HepG2 (cell line): ENCODE results near the gene EMILIN1. TPM values are rescaled to one million over a fixed set of nuclear protein-coding genes. Genes with fewer than 3 reads are reported as not detected.

ENCODE experiments used
- ATAC-seq: fragments of 200-7000 bp; cut with Tn5 transposase; 3 replicates; pipeline ENCODE4 v1.9.1; 2020; ENCODE audit warnings: mild to moderate bottlenecking, moderate library complexity
- BruUV-seq: library from RNA; stranded (reverse); fragments of 400-500 nt; replicated peaks from 2 replicates; lab custom pipeline; 2021; lab: Mats Ljungman, UMichigan
- CTCF ChIA-PET: fragments of 300-600 bp; formaldehyde crosslinking; extraction: SDS; loops from one replicate; lab custom pipeline; 2021; ENCODE audit warnings: low total read pairs, inconsistent platforms, low intra/inter-chr PET ratio; lab: Yijun Ruan, JAX
- POLR2A ChIA-PET: fragments of 350-600 bp; sonication (Branson Sonifier 250); formaldehyde crosslinking; loops from one replicate; lab custom pipeline; 2020; ENCODE audit warnings: antibody characterized with exemption, inconsistent platforms; lab: Yijun Ruan, JAX
- DNase-seq: peaks from one replicate; pipeline ENCODE4 v3.0.0-alpha.2; 2015; ENCODE audit warnings: low spot score
- FAIRE-seq: peaks from 3 replicates; lab custom pipeline; 2011; peaks lifted over from hg19 to GRCh38; lab: Jason Lieb, UNC
- H2AFZ ChIP-seq: one replicate; pipeline ENCODE4 v1.6.1; 2011; ENCODE audit warnings: low read length, inconsistent platforms
- H3K27ac ChIP-seq: fragments of 300-600 bp; 3 replicates; pipeline ENCODE4 v1.8.0; 2011; ENCODE audit warnings: mixed run types, mild to moderate bottlenecking, mixed read lengths, low read length, inconsistent platforms; ENCODE audit not compliant: insufficient read depth; ENCODE audit errors: extremely low read length
- H3K27me3 ChIP-seq, 2 experiments: fragments of 200-600 bp in 1 of 2; 2 replicates in 1 of 2; 3 replicates in 1 of 2; pipeline versions ENCODE4 v1.6.0 to v1.8.0; 2011; ENCODE audit warnings: low read length in 2 of 2, mild to moderate bottlenecking in 2 of 2, moderate library complexity in 2 of 2, inconsistent platforms in 1 of 2; ENCODE audit not compliant: insufficient read depth in 2 of 2, control insufficient read depth in 1 of 2
- H3K36me3 ChIP-seq, 2 experiments: fragments of 200-600 bp in 1 of 2; replicated peaks in 1 of 2; 2 replicates in 1 of 2; 3 replicates in 1 of 2; pipeline versions ENCODE4 v1.5.1 to v1.8.0; 2011; ENCODE audit warnings: low read length in 2 of 2, inconsistent platforms in 1 of 2; ENCODE audit not compliant: insufficient read depth in 2 of 2, control insufficient read depth in 1 of 2
- H3K4me1 ChIP-seq: 2 replicates; pipeline ENCODE4 v1.5.1; 2012; ENCODE audit warnings: low read length, inconsistent platforms; ENCODE audit not compliant: insufficient read depth
- H3K4me2 ChIP-seq: 2 replicates; pipeline ENCODE4 v1.6.0; 2011; ENCODE audit warnings: low read depth, low read length, inconsistent platforms
- H3K4me3 ChIP-seq, 3 experiments: fragments of 200-600 bp in 1 of 3; sonication (generic), shearing (Covaris generic) in 1 of 3; replicated peaks in 1 of 3; 2 replicates each; pipeline ENCODE4 v1.5.1; 2011 to 2016; ENCODE audit warnings: low read length in 3 of 3, inconsistent platforms in 2 of 3, low read depth in 2 of 3, mild to moderate bottlenecking in 2 of 3, control low read depth in 1 of 3, mixed read lengths in 1 of 3; ENCODE audit not compliant: insufficient read depth in 1 of 3
- H3K79me2 ChIP-seq: one replicate; pipeline ENCODE4 v1.6.1; 2011; ENCODE audit warnings: low read length, inconsistent platforms; ENCODE audit not compliant: insufficient read depth
- H3K9ac ChIP-seq: 2 replicates; pipeline ENCODE4 v1.6.0; 2011; ENCODE audit warnings: mild to moderate bottlenecking, low read depth, low read length, inconsistent platforms; ENCODE audit not compliant: insufficient read depth
- H3K9me3 ChIP-seq: 2 replicates; pipeline ENCODE4 v1.5.1; 2012; ENCODE audit warnings: mild to moderate bottlenecking, low read length
- H4K20me1 ChIP-seq: 2 replicates; pipeline ENCODE4 v1.6.0; 2011; ENCODE audit warnings: inconsistent platforms, mild to moderate bottlenecking, low read length, moderate library complexity; ENCODE audit not compliant: insufficient read depth
- AGO2 ChIP-seq: fragments of 200-400 bp; formaldehyde crosslinking; optimal IDR thresholded peaks from 2 replicates; pipeline ENCODE3; 2017; ENCODE audit warnings: mild to moderate bottlenecking, low read depth, low read length, moderate library complexity
- MIXL1 ChIP-seq: IDR thresholded peaks from 2 replicates; pipeline ENCODE4 v1.6.1; 2016
- POLR2A ChIP-seq, 2 experiments: IDR thresholded peaks; 2 replicates each; pipeline ENCODE4 v1.6.1; 2011; ENCODE audit warnings: low read depth in 2 of 2, low read length in 2 of 2, mild to moderate bottlenecking in 1 of 2, moderate library complexity in 1 of 2; ENCODE audit not compliant: insufficient read depth in 1 of 2
- POLR2AphosphoS5 ChIP-seq: IDR thresholded peaks from 2 replicates; pipeline ENCODE4 v1.6.1; 2012; ENCODE audit warnings: low read depth, low read length
- ZBTB38 ChIP-seq: sonication (generic); formaldehyde crosslinking; IDR thresholded peaks from 2 replicates; pipeline ENCODE4 v1.5.1; 2020; ENCODE audit warnings: mild to moderate bottlenecking, missing genetic modification reagents
- ZFP37 ChIP-seq: sonication (generic); formaldehyde crosslinking; IDR thresholded peaks from 2 replicates; pipeline ENCODE4 v1.4.0; 2020; ENCODE audit warnings: missing genetic modification reagents, borderline replicate concordance
- ZNF335 ChIP-seq: sonication (generic); formaldehyde crosslinking; IDR thresholded peaks from 2 replicates; pipeline ENCODE4 v1.4.0; 2020; ENCODE audit warnings: missing genetic modification reagents
- ZNF572 ChIP-seq: sonication (generic); formaldehyde crosslinking; IDR thresholded peaks from 2 replicates; pipeline ENCODE4 v1.5.1; 2020; ENCODE audit warnings: mild to moderate bottlenecking, missing genetic modification reagents
- WGBS: methylation state at CpG from one replicate; pipeline ENCODE4 v1.1.6; 2017; ENCODE audit warnings: low lambda C conversion rate; 5-methylcytosine and 5-hydroxymethylcytosine counted together
- in situ Hi-C: cut with HindIII; loops from 2 replicates; pipeline ENCODE4 v1.10.0; 2017; ENCODE audit warnings: low pct_unique_long_range_greater_than_20kb; ENCODE audit not compliant: extremely low pct_ligation_motif_present
- intact Hi-C: fragments of 100-400 bp; cut with micrococcal nuclease; formaldehyde crosslinking; loops from one replicate; pipeline ENCODE4 v1.10.0; 2022; ENCODE audit not compliant: unreplicated experiment
- polyA plus RNA-seq, 8 experiments: library from polyadenylated mRNA; depleted of rRNA in 3 of 8; stranded (reverse) in 7 of 8; unstranded in 1 of 8; fragments of >200 nt; fragmentation: Illumina TruSeq in 4 of 8; extraction: Trizol in 4 of 8; gene quantifications; 2 replicates each; pipeline versions ENCODE4 v1.2.1 to v1.2.3, GENCODE V29; 2011 to 2016; ENCODE audit warnings: low read depth in 4 of 8, missing spikeins in 1 of 8, mixed read lengths in 1 of 8; ENCODE audit not compliant: insufficient read depth in 1 of 8
- total RNA-seq, 5 experiments: library from RNA; depleted of rRNA; stranded (reverse); fragments of >200 nt; fragmentation: Illumina TruSeq; extraction: Trizol; gene quantifications; 2 replicates each; pipeline ENCODE4 v1.2.3, GENCODE V29; 2016; ENCODE audit warnings: low read depth in 1 of 5
- TF ChIP-seq, protein P1 (sequence below): sonication (generic); formaldehyde crosslinking; IDR thresholded peaks from 2 replicates; pipeline ENCODE4 v1.4.0; 2020; ENCODE audit warnings: missing genetic modification reagents
- TF ChIP-seq, protein P2 (sequence below): sonication (generic); formaldehyde crosslinking; IDR thresholded peaks from 2 replicates; pipeline ENCODE4 v1.5.1; 2020; ENCODE audit warnings: mild to moderate bottlenecking, missing genetic modification reagents, moderate library complexity

The EMILIN1 gene
- total and polyA plus RNA-seq, 2 of the 13 experiments (the other 11 are each of a cell fraction or from before 2014, with no cell fraction given) = 8.1 to 9.7 TPM

DNA sequence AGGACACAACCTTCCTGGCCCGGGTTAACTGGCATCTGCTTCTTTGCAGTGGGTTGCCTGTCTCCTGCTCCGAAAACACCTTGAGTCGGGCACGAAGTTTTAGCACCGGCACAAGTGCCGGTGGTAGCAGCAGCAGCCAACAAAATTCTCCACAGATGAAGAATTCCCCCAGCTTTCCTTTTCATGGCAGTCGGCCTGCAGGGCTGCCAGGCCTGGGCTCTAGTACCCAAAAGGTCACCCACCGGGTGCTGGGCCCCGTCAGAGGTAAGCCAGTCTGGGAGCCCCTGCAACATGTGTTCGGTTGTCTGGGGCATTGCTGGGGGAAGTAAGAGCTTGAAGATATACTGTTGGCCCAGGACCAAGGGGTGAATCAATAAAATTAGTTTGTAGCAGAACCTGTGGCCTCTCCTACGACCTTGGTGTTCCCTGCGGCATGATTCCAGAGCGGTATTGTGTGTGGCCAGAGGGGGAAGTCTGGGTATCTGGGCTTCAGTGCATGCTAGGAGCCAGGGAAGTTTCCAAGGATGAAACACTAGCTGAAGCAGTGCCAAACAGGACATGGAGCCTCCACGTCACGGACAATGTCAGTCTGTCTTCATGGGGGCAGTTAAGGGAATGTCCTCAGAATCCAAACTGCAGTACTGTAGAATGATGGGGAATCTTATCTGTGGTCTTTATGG, 19.1 kb upstream of the EMILIN1 start:
- intact Hi-C loops = no loop called here
- Histone ChIP-seq H3K9me3 (no peaks in the 10 kb centered on the region), H3K4me3 (no peak overlapping the region), H2AFZ (no peak overlapping the region), H3K79me2 (no peaks in the 10 kb centered on the region)
- ChIA-PET CTCF (no interaction called here), POLR2A (interaction anchor here (1.1 to 11.6 kb wide), 9 partner anchors 8 to 35 kb away, joined by 3 to 100 read pairs (median 7); partner anchors contain the start of genes AGBL5, EMILIN1 and OST4)
- in situ Hi-C loops = no loop called here
- TF ChIP-seq ZFP37 (no peak), ZNF572 (CRISPR knock-in tag) (no peak), AGO2 (peak; percentile 67), POLR2A (IDR thresholded peaks at IDR 0.05; ENCODE audit: insufficient read depth in 1 of 2, low read depth in 2 of 2, low read length in 2 of 2) (peak in 1 of 2 experiments; percentile 18; a peak in 2 of 4 replicates), ZNF335 (CRISPR knock-in tag) (no peak), ZBTB38 (CRISPR knock-in tag) (0 out of 2 replicates have a peak, but pooled peaks have one; percentile 45), MIXL1 (CRISPR knock-in tag) (no peak), POLR2AphosphoS5 (peak; percentile 18; the same call in 1 of the 2 replicates)
- TF ChIP-seq, protein P1, sequence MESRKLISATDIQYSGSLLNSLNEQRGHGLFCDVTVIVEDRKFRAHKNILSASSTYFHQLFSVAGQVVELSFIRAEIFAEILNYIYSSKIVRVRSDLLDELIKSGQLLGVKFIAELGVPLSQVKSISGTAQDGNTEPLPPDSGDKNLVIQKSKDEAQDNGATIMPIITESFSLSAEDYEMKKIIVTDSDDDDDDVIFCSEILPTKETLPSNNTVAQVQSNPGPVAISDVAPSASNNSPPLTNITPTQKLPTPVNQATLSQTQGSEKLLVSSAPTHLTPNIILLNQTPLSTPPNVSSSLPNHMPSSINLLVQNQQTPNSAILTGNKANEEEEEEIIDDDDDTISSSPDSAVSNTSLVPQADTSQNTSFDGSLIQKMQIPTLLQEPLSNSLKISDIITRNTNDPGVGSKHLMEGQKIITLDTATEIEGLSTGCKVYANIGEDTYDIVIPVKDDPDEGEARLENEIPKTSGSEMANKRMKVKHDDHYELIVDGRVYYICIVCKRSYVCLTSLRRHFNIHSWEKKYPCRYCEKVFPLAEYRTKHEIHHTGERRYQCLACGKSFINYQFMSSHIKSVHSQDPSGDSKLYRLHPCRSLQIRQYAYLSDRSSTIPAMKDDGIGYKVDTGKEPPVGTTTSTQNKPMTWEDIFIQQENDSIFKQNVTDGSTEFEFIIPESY (CRISPR knock-in tag) = peak; percentile 66; the same call in 1 of the 2 replicates
- TF ChIP-seq, protein P2, sequence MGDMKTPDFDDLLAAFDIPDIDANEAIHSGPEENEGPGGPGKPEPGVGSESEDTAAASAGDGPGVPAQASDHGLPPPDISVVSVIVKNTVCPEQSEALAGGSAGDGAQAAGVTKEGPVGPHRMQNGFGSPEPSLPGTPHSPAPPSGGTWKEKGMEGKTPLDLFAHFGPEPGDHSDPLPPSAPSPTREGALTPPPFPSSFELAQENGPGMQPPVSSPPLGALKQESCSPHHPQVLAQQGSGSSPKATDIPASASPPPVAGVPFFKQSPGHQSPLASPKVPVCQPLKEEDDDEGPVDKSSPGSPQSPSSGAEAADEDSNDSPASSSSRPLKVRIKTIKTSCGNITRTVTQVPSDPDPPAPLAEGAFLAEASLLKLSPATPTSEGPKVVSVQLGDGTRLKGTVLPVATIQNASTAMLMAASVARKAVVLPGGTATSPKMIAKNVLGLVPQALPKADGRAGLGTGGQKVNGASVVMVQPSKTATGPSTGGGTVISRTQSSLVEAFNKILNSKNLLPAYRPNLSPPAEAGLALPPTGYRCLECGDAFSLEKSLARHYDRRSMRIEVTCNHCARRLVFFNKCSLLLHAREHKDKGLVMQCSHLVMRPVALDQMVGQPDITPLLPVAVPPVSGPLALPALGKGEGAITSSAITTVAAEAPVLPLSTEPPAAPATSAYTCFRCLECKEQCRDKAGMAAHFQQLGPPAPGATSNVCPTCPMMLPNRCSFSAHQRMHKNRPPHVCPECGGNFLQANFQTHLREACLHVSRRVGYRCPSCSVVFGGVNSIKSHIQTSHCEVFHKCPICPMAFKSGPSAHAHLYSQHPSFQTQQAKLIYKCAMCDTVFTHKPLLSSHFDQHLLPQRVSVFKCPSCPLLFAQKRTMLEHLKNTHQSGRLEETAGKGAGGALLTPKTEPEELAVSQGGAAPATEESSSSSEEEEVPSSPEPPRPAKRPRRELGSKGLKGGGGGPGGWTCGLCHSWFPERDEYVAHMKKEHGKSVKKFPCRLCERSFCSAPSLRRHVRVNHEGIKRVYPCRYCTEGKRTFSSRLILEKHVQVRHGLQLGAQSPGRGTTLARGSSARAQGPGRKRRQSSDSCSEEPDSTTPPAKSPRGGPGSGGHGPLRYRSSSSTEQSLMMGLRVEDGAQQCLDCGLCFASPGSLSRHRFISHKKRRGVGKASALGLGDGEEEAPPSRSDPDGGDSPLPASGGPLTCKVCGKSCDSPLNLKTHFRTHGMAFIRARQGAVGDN (CRISPR knock-in tag) = 0 out of 2 replicates have a peak, but pooled peaks have one; percentile 21
- TF ChIP-seq, all 625 proteins: peak for 6
- Histone ChIP-seq H3K4me1 (no peaks in the 10 kb centered on the region), H3K27ac (no peak overlapping the region), H4K20me1 (peaks cover 2% of the 10 kb centered on the region; the same call in 1 of the 2 replicates), H3K36me3 (peaks cover 15 to 49% of the 10 kb centered on the region in 2 experiments), H3K27me3 (no peaks in the 10 kb centered on the region), H3K9ac (no peak overlapping the region), H3K4me2 (no peak overlapping the region)
- FAIRE-seq = no peak
- WGBS = 89% methylated on average over 15 of the region's 15 CpGs
- no peak for DNase-seq
- no TSS peak for BruUV-seq
- ATAC-seq = peak; percentile 41
